Body of pancreas (tissue), 4 donors: ENCODE results near the gene DYRK3.

Experiments
- CTCF ChIP-seq, 7 experiments: fragments of 450-650 bp in 4 of 7; fragments of 200-600 bp in 3 of 7; sonication (generic) in 3 of 7; IDR thresholded peaks; one replicate each; pipeline ENCODE4 v1.5.1; 2016 to 2019; ENCODE audit warnings: antibody characterized with exemption in 7 of 7
- POLR2A ChIP-seq, 3 donors: fragments of 450-650 bp; IDR thresholded peaks; one replicate each; pipeline ENCODE4 v1.6.1; 2016; ENCODE audit warnings: antibody characterized with exemption in 3 of 3, mild to moderate bottlenecking in 2 of 3

DNA sequence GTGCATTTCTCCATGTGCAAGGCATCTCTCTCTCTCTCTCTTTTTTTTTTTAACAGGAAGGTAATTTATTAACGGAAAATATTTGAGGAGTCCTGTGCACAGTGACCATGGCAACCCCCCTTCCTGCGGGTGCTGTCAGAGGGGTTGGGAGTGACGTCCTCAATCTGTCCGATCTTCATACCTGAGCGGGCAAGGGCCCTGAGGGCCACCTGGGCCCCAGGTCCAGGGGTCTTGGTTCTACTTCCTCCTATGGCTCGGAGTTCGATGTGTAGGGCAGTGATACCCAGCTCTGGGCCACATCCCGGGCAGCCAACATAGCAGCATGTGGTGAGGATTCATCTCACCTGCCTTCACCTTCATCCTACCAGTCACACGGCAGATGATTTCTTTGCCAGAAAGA, 60.4 kb downstream of the DYRK3 start:
- TF ChIP-seq POLR2A (IDR thresholded peaks at IDR 0.05) (no peak), CTCF (IDR thresholded peaks at IDR 0.05) (no peak)
